Left colon (tissue), 2 donors: Measurements from ENCODE around the gene MID1IP1. TPM values are rescaled to one million over a fixed set of nuclear protein-coding genes. Genes with fewer than 3 reads are reported as not detected.

ENCODE experiments used
- total RNA-seq, 2 donors: library from RNA; stranded (reverse); fragmentation: NEBNext Ultra II Directional; extraction: Animal tissue kit (Norgen Biotek cat#: 25700); gene quantifications; one replicate each; pipeline ENCODE4 v1.2.1, GENCODE V29; 2021
- donor health status: DM: no; HTN: no; CAD: no.
- donor health status: DM: yes; HTN: yes; CAD: no.

The MID1IP1 gene
- total RNA-seq, 2 donors from 2014 or later: 33.3 to 34.0 TPM

Other genes with a start within 250 kb of the MID1IP1 start
- 100 to 1,000 TPM in 1 of 2 donors, 10 to 100 TPM in 1; 97.1 to 114 TPM for gene TSPAN7, start 239.9 kb upstream of the MID1IP1 start, total RNA-seq